ENCODE results near the gene GCN1. TPM values are rescaled to one million over a fixed set of nuclear protein-coding genes. Genes with fewer than 3 reads are reported as not detected.

GCN1 gene
- total RNA-seq, 4 donors from 2014 or later, result 39.5 to 117 (median 63.7) TPM

DNA sequence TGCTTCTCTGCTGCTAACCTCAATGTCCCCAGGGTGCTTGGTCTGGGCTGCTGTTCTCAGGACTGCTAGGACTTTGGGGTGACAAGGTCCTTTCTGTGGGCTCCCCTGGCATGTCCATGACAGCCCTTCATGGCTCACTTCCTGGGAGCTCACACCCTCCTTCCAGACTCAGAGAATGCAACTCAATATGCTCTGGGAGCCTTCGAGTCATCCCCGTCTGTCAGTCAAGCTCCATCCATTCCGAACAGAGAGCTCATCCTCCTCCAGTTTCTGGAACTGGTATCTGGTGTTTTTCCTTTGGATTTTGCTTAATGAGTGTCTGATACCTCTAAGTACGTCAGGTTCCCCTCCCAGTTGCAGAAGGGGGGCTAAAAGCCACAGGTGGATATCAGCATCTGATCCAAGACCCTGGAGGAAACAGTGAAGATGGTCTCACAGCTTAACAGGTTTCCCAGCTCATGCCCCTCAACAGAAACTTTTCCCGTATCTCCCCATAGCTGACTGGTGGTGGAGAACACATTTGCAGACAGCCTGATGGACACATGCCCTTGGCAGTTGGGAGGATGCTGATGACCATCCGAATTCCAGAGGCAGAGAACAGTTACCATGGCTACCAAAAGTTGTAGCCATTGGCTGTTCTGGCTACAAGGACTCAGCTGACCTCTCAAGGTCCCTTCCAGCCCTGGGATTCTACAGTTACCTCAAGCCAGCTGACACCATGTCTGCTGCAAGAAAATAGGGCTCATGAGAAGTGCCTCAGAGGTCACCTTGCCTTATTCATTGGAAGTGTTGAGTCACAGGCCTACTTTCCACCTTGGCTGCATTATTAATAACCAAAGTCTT, 68.5 kb downstream of the GCN1 start:
- Histone ChIP-seq H3K4me1 (peaks cover 2 to 24% (median 4%) of the 10 kb centered on the region in 3 donors), H3K9me3 (no peaks in the 10 kb centered on the region), H3K36me3 (peaks cover 12 to 52% (median 22%) of the 10 kb centered on the region in 3 donors), H3K27me3 (no peaks in the 10 kb centered on the region), H3K4me3 (no peak overlapping the region), H3K27ac (peak overlapping the region; percentile 51 to 71 (median 56))
- WGBS, 2 donors, result 80 to 85% methylated on average over 3 to 4 of the region's 6 CpGs
- no peak for DNase-seq
- TF ChIP-seq, protein P1, sequence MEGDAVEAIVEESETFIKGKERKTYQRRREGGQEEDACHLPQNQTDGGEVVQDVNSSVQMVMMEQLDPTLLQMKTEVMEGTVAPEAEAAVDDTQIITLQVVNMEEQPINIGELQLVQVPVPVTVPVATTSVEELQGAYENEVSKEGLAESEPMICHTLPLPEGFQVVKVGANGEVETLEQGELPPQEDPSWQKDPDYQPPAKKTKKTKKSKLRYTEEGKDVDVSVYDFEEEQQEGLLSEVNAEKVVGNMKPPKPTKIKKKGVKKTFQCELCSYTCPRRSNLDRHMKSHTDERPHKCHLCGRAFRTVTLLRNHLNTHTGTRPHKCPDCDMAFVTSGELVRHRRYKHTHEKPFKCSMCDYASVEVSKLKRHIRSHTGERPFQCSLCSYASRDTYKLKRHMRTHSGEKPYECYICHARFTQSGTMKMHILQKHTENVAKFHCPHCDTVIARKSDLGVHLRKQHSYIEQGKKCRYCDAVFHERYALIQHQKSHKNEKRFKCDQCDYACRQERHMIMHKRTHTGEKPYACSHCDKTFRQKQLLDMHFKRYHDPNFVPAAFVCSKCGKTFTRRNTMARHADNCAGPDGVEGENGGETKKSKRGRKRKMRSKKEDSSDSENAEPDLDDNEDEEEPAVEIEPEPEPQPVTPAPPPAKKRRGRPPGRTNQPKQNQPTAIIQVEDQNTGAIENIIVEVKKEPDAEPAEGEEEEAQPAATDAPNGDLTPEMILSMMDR (IDR thresholded peaks at IDR 0.05), result no peak
- TF ChIP-seq POLR2A (IDR thresholded peaks at IDR 0.05), result no peak
- intact Hi-C loops (cut with DNase I), result no loop called here

DNA sequence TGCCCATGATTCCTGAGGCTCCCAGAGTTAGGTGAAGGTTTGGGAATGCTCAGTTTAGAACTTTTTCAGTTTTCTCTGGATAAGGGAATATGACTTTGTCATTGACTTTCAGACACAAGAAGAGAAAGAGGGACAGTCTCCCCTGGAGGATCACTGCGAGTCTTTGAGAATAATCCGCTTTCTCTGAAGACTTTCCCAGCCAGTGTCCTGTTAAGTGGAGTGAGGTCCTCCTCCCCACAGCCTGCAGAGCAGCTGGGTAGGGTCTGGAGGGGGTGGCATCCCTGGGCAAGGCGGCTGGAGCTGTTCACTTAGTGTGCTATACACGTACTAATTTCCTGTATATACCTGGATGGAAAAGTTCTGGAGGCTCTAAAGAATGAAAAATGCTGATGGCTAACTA, 69.5 kb downstream of the GCN1 start:
- H3K36me3 ChIP-seq, result peaks cover 12 to 42% (median 12%) of the 10 kb centered on the region in 3 donors
- 79 to 84% methylated on average over 2 to 4 of the region's 4 CpGs for WGBS, 2 donors

DNA sequence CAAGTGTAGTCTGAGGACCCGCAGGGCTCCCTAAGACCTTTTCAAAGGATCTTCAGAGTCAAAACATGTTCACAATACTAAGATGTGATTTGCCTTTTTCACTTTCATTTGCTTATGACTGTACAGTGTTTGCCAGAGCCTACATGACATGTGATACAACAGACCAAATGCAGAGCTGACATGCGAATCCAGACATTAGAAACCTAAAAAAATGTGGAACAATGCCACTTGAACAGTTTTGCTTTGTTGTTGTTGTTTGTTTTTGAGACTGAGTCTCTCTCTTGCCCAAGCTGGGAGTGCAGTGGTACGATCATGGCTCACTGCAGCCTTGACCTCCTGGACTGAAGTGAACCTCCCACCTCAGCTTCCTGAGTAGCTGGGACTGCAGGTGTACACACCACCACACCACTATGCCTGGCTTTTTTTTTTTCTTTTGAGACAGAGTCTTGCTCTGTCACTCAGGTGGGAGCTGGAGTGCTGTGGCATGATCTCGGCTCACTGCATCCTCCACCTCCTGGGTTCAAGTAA, 72.7 kb downstream of the GCN1 start:
- no peak overlapping the region for H3K27ac ChIP-seq
- H3K4me3 ChIP-seq, result no peak overlapping the region
- no peaks in the 10 kb centered on the region for H3K9me3 ChIP-seq
- H3K27me3 ChIP-seq, result no peaks in the 10 kb centered on the region
- H3K4me1 ChIP-seq, result peaks cover 16 to 47% (median 26%) of the 10 kb centered on the region in 3 donors
- TF ChIP-seq POLR2A (IDR thresholded peaks at IDR 0.05), result no peak
- TF ChIP-seq, protein P1 (IDR thresholded peaks at IDR 0.05), result no peak
- intact Hi-C loops (cut with DNase I), result no loop called here
- WGBS, 2 donors, result 49 to 57% methylated on average over 4 of the region's 4 CpGs
- H3K36me3 ChIP-seq, result peaks cover 0 to 10% (median 0%) of the 10 kb centered on the region in 3 donors
- no peak for DNase-seq

More for the DNA sequence above, 69.5 kb downstream of the GCN1 start:
- intact Hi-C loops (cut with DNase I), result no loop called here
- no peak overlapping the region for H3K27ac ChIP-seq
- no peak for TF ChIP-seq POLR2A (IDR thresholded peaks at IDR 0.05)
- TF ChIP-seq, protein P1 (IDR thresholded peaks at IDR 0.05), result no peak
- no peak overlapping the region for H3K4me3 ChIP-seq
- peaks cover 2 to 25% (median 4%) of the 10 kb centered on the region in 3 donors for H3K4me1 ChIP-seq
- no peaks in the 10 kb centered on the region for H3K9me3 ChIP-seq
- DNase-seq, result no peak
- no peaks in the 10 kb centered on the region for H3K27me3 ChIP-seq

DNA sequence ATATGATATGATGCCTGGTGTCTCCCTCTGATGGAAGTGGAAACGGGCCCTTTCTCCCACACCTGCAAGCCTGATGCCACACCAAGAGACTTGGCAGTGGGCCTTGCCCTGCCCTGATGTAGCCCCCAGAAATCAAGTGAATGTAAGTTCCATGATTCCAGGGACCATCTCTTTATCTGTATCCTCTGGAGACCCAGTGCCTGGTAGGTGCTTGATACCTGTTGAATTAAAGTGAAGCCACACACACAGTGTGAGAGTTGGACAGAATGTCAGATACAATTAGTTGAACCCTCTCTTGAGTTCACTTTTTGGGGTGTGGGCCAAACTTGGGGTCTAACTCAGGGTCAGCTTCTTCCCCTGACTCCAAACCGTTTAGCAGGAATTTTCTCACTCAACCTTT, 73.2 kb downstream of the GCN1 start:
- no peak overlapping the region for H3K4me3 ChIP-seq
- peaks cover 0 to 5% (median 0%) of the 10 kb centered on the region in 3 donors for H3K36me3 ChIP-seq
- WGBS, 2 donors, result 54 to 69% methylated on average over 2 of the region's 2 CpGs
- no peak overlapping the region for H3K27ac ChIP-seq
- no peaks in the 10 kb centered on the region for H3K27me3 ChIP-seq
- peaks cover 14 to 43% (median 26%) of the 10 kb centered on the region in 3 donors for H3K4me1 ChIP-seq
- no peak for TF ChIP-seq POLR2A (IDR thresholded peaks at IDR 0.05)
- TF ChIP-seq, protein P1 (IDR thresholded peaks at IDR 0.05), result no peak
- no peak for DNase-seq
- intact Hi-C loops (cut with DNase I), result no loop called here
- H3K9me3 ChIP-seq, result no peaks in the 10 kb centered on the region
